Gastrocnemius medialis (tissue), 4 donors: ENCODE measurements around the gene SPATA31D1. TPM values are rescaled to one million over a fixed set of nuclear protein-coding genes. Genes with fewer than 3 reads are reported as not detected.

Experiments
- ATAC-seq, 2 donors: fragments of 150-250 bp; one replicate each; pipeline ENCODE4 v1.9.1; 2016
- DNase-seq, 2 donors: peaks; one replicate each; pipeline ENCODE4 v3.0.0-alpha.2; 2019
- H3K27ac ChIP-seq, 4 donors: fragments of 200-600 bp; sonication (generic); 1 replicate in 1 of 4; 2 replicates in 3 of 4; pipeline ENCODE4 v1.5.1; 2016 to 2018; ENCODE audit warnings: mild to moderate bottlenecking in 2 of 4, moderate library complexity in 1 of 4
- H3K27me3 ChIP-seq, 3 donors: fragments of 200-600 bp; sonication (generic) in 2 of 3; 1 replicate in 1 of 3; 2 replicates in 2 of 3; pipeline versions ENCODE4 v1.5.1 to v1.6.0; 2016 to 2019; ENCODE audit warnings: mild to moderate bottlenecking in 1 of 3, moderate library complexity in 1 of 3
- H3K36me3 ChIP-seq, 2 donors: fragments of 200-600 bp; sonication (generic) in 1 of 2; one replicate each; pipeline ENCODE4 v1.5.1; 2017 to 2018
- H3K4me1 ChIP-seq, 2 donors: fragments of 200-600 bp; sonication (generic) in 1 of 2; one replicate each; pipeline ENCODE4 v1.5.1; 2016 to 2017; ENCODE audit warnings: mild to moderate bottlenecking in 2 of 2
- H3K4me3 ChIP-seq, 4 donors: fragments of 200-600 bp; sonication (generic) in 3 of 4; 1 replicate in 1 of 4; 2 replicates in 3 of 4; pipeline ENCODE4 v1.5.1; 2016 to 2019; ENCODE audit warnings: mild to moderate bottlenecking in 2 of 4
- H3K9me3 ChIP-seq, 3 donors: fragments of 200-600 bp; sonication (generic) in 2 of 3; 1 replicate in 1 of 3; 2 replicates in 2 of 3; pipeline ENCODE4 v1.5.1; 2016 to 2019
- CTCF ChIP-seq, 5 experiments: fragments of 450-650 bp in 3 of 5; fragments of 200-600 bp in 2 of 5; sonication (generic) in 2 of 5; IDR thresholded peaks in 4 of 5; conservative IDR thresholded peaks in 1 of 5; 1 replicate in 4 of 5; 2 replicates in 1 of 5; pipeline ENCODE4 v1.5.1; 2016 to 2019; ENCODE audit warnings: antibody characterized with exemption in 5 of 5, mild to moderate bottlenecking in 3 of 5, moderate library complexity in 3 of 5
- POLR2A ChIP-seq, 2 donors: fragments of 450-650 bp; IDR thresholded peaks; one replicate each; pipeline ENCODE4 v1.6.1; 2017; ENCODE audit warnings: antibody characterized with exemption in 2 of 2, mild to moderate bottlenecking in 2 of 2, moderate library complexity in 2 of 2
- in situ Hi-C, 4 donors: fragments of 200-750 bp; cut with MboI; loops; one replicate each; pipeline versions ENCODE4 v1.15.0 to v1.8.0; 2017; ENCODE audit warnings: low sequenced_read_pairs in 4 of 4
- intact Hi-C: fragments of 100-400 bp; cut with DNase I; formaldehyde crosslinking; loops from one replicate; pipeline ENCODE4 v1.15.1; 2023; ENCODE audit warnings: low total_unique reads
- total RNA-seq, 4 donors: library from RNA; depleted of rRNA; stranded (reverse); fragments of >200 nt; gene quantifications; one replicate each; pipeline versions ENCODE4 v1.1.0 to v1.2.3, GENCODE V29; 2016

Gene SPATA31D1
- total RNA-seq, 4 donors from 2014 or later = not detected

- no peaks in the 10 kb centered on the region for H3K9me3 ChIP-seq
- H3K27me3 ChIP-seq = no peaks in the 10 kb centered on the region
- TF ChIP-seq POLR2A (IDR thresholded peaks at IDR 0.05) (no peak), CTCF (IDR thresholded peaks at IDR 0.05 in 4 of 5, conservative IDR thresholded peaks at IDR 0.05 in 1 of 5) (no peak)
- H3K4me1 ChIP-seq = no peaks in the 10 kb centered on the region
- intact Hi-C loops = no loop called here
- H3K4me3 ChIP-seq = no peak overlapping the region
- ATAC-seq (no peak), DNase-seq (no peak)
- no peak overlapping the region for H3K27ac ChIP-seq
- in situ Hi-C loops = no loop called here
- no peaks in the 10 kb centered on the region for H3K36me3 ChIP-seq
Measured at GRCh38 chr9:81989700-81990099, 1.1 kb downstream of the SPATA31D1 start.

- no peak overlapping the region for H3K27ac ChIP-seq
- DNase-seq (no peak), ATAC-seq (no peak)
- H3K9me3 ChIP-seq = no peaks in the 10 kb centered on the region
- in situ Hi-C loops = no loop called here
- H3K4me1 ChIP-seq = no peaks in the 10 kb centered on the region
- H3K27me3 ChIP-seq = no peaks in the 10 kb centered on the region
- no peak overlapping the region for H3K4me3 ChIP-seq
- intact Hi-C loops = no loop called here
- TF ChIP-seq CTCF (IDR thresholded peaks at IDR 0.05 in 4 of 5, conservative IDR thresholded peaks at IDR 0.05 in 1 of 5) (no peak), POLR2A (IDR thresholded peaks at IDR 0.05) (no peak)
- H3K36me3 ChIP-seq = no peaks in the 10 kb centered on the region
Measured at GRCh38 chr9:81993656-81994055, 5.1 kb downstream of the SPATA31D1 start.

- in situ Hi-C loops = no loop called here
- no peak for ATAC-seq
- no peak for TF ChIP-seq CTCF (IDR thresholded peaks at IDR 0.05 in 4 of 5, conservative IDR thresholded peaks at IDR 0.05 in 1 of 5)
- no peak for TF ChIP-seq POLR2A (IDR thresholded peaks at IDR 0.05)
- Histone ChIP-seq H3K4me1 (no peaks in the 10 kb centered on the region), H3K27me3 (no peaks in the 10 kb centered on the region), H3K36me3 (no peaks in the 10 kb centered on the region), H3K4me3 (no peak overlapping the region), H3K27ac (no peak overlapping the region), H3K9me3 (no peaks in the 10 kb centered on the region)
- intact Hi-C loops = no loop called here
- DNase-seq = no peak
Measured at GRCh38 chr9:81999806-82000205, 11.2 kb downstream of the SPATA31D1 start.

- TF ChIP-seq CTCF (IDR thresholded peaks at IDR 0.05 in 4 of 5, conservative IDR thresholded peaks at IDR 0.05 in 1 of 5) (no peak), POLR2A (IDR thresholded peaks at IDR 0.05) (no peak)
- ATAC-seq = no peak
- in situ Hi-C loops = no loop called here
- H3K9me3 ChIP-seq = no peaks in the 10 kb centered on the region
- no peaks in the 10 kb centered on the region for H3K27me3 ChIP-seq
- no peaks in the 10 kb centered on the region for H3K36me3 ChIP-seq
- H3K4me3 ChIP-seq = no peak overlapping the region
- H3K4me1 ChIP-seq = no peaks in the 10 kb centered on the region
- no peak for DNase-seq
- intact Hi-C loops = no loop called here
- no peak overlapping the region for H3K27ac ChIP-seq
Measured at GRCh38 chr9:82010711-82011110, 22.1 kb downstream of the SPATA31D1 start.

- Histone ChIP-seq H3K9me3 (no peaks in the 10 kb centered on the region), H3K4me1 (no peaks in the 10 kb centered on the region), H3K27me3 (no peaks in the 10 kb centered on the region), H3K4me3 (no peak overlapping the region), H3K27ac (no peak overlapping the region), H3K36me3 (no peaks in the 10 kb centered on the region)
- intact Hi-C loops (no loop called here), in situ Hi-C loops (no loop called here)
- DNase-seq = no peak
- TF ChIP-seq POLR2A (IDR thresholded peaks at IDR 0.05) (no peak), CTCF (IDR thresholded peaks at IDR 0.05 in 4 of 5, conservative IDR thresholded peaks at IDR 0.05 in 1 of 5) (no peak)
- ATAC-seq = no peak
Measured at GRCh38 chr9:82011133-82011532, 22.6 kb downstream of the SPATA31D1 start.
